Mucosa of stomach (tissue), 1 donor: ENCODE measurements around the gene PBX3.
"Not testable (repeated sequence)": the region's sequence is repeated elsewhere in the genome, so short reads cannot be mapped to it uniquely, and the experiment has no call there.

Experiments
- H3K27me3 ChIP-seq: one replicate; pipeline ENCODE4 v1.7.0; 2013; ENCODE audit warnings: mild to moderate bottlenecking, low read length; ENCODE audit not compliant: control insufficient read depth, insufficient read depth
- H3K36me3 ChIP-seq: one replicate; pipeline ENCODE4 v1.7.0; 2013; ENCODE audit warnings: low read length; ENCODE audit not compliant: control insufficient read depth, insufficient read depth
- H3K4me1 ChIP-seq: one replicate; pipeline ENCODE4 v1.7.0; 2013; ENCODE audit warnings: mild to moderate bottlenecking, low read length; ENCODE audit not compliant: control insufficient read depth, insufficient read depth
- H3K4me3 ChIP-seq: one replicate; pipeline ENCODE4 v1.7.0; 2013; ENCODE audit warnings: low read length
- H3K9ac ChIP-seq: one replicate; pipeline ENCODE4 v1.7.0; 2013; ENCODE audit warnings: mild to moderate bottlenecking, low read length, moderate library complexity
- H3K9me3 ChIP-seq: one replicate; pipeline ENCODE4 v1.7.0; 2013; ENCODE audit warnings: mild to moderate bottlenecking, low read length, moderate library complexity; ENCODE audit not compliant: control insufficient read depth
- donor health status: Pancreatic carcinoma.

The PBX3 gene

DNA sequence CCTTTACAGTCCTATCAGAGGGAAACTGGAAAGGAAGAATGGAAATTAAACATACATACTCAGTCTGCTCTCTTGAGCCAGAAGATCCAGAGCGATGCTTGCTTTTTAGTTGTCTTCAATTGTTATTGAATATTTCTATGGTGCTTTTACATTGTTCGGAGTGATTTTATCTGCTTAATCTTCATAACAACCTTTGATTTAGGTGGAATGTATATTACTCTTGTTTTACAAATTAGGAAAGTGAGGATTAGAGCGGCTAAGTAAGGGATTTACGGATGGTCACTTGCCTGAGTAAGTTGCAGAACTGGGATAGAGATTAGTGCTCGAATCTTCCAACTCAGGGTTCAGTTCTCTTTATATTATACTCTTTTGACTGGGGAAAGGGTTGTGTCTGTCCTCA is 69.1 kb downstream of the PBX3 start:
- Histone ChIP-seq H3K4me1 (no peaks in the 10 kb centered on the region), H3K9ac (no peak overlapping the region), H3K4me3 (no peak overlapping the region), H3K9me3 (no peaks in the 10 kb centered on the region), H3K27me3 (no peaks in the 10 kb centered on the region), H3K36me3 (no peaks in the 10 kb centered on the region)

- no peaks in the 10 kb centered on the region for H3K36me3 ChIP-seq
- no peak overlapping the region for H3K4me3 ChIP-seq
- no peaks in the 10 kb centered on the region for H3K27me3 ChIP-seq
- H3K4me1 ChIP-seq: no peaks in the 10 kb centered on the region
- no peak overlapping the region for H3K9ac ChIP-seq
- no peaks in the 10 kb centered on the region for H3K9me3 ChIP-seq
Observed at GRCh38 chr9:125820100-125820804, 73.1 kb downstream of the PBX3 start.

- no peaks in the 10 kb centered on the region for H3K36me3 ChIP-seq
- no peak overlapping the region for H3K9ac ChIP-seq
- H3K4me1 ChIP-seq: no peaks in the 10 kb centered on the region
- no peaks in the 10 kb centered on the region for H3K9me3 ChIP-seq
- H3K4me3 ChIP-seq: no peak overlapping the region
- H3K27me3 ChIP-seq: no peaks in the 10 kb centered on the region
Observed at GRCh38 chr9:125821078-125821477, 73.9 kb downstream of the PBX3 start.

DNA sequence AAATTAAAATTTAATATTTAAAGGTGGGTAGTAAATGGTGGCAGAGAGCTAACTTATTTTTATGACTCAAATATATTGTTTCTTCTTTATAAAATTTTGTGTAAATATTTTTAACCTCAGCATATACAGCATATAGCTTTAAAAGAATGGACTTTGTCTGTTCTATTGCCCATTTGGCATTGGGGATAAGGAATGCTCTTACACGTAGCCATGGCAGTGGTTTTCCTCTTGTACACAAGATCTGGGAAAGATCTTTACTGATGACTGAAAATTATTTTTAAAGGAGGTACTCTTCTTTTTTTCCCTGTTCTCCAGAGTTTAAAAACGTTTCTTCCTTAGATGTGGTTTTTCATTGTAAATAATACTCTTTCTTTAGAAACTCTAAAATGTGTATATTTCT is 75.0 kb downstream of the PBX3 start:
- Histone ChIP-seq H3K27me3 (no peaks in the 10 kb centered on the region), H3K4me3 (no peak overlapping the region), H3K9me3 (no peaks in the 10 kb centered on the region), H3K36me3 (no peaks in the 10 kb centered on the region), H3K9ac (no peak overlapping the region), H3K4me1 (no peaks in the 10 kb centered on the region)

DNA sequence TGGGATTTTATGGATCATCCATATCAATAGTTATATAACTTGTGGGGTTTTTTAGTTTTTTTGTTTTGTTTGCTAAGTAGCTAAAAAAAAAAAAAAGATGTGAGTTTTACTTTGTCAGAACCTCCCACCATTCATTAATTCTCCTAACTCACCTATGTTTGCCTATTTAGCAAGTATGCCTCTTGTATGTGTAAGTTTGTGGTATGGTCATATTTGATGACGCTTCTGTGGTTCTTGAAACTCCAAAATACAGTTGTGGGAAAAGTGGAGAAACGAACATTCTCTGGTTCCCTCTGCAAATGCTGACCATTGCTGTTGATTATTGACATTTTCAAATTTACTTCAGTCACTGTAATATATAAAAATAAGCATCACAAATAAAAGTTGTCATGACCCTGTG is 75.7 kb downstream of the PBX3 start:
- Histone ChIP-seq H3K4me1 (no peaks in the 10 kb centered on the region), H3K9me3 (no peaks in the 10 kb centered on the region), H3K27me3 (no peaks in the 10 kb centered on the region), H3K9ac (no peak overlapping the region), H3K36me3 (no peaks in the 10 kb centered on the region), H3K4me3 (no peak overlapping the region)

GRCh38 chr9:125823874-125824406 is 76.8 kb downstream of the PBX3 start:
- H3K9ac ChIP-seq, H3K4me1 ChIP-seq, H3K36me3 ChIP-seq, H3K9me3 ChIP-seq, H3K4me3 ChIP-seq, H3K27me3 ChIP-seq: not testable (repeated sequence)

DNA sequence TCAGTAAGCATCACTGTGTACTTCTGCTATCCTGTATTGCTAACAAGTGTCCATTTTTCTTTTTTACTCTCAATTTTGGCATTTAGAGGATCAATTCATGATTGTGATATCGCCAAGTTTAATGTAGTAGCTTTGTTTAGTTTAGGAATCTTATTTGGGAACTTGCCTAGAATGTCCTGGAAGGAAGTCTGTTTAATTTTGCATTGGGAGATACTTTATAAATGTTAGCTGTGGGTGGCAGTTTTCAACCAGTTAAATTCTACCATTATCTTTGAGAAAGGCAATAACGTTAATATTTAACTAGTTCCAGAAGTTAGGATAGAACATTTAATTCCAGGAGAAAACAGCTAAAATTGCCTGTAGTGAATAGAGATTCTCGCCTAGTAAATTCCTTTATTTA is 78.6 kb downstream of the PBX3 start:
- Histone ChIP-seq H3K36me3 (no peaks in the 10 kb centered on the region), H3K4me1 (no peaks in the 10 kb centered on the region), H3K9ac (no peak overlapping the region), H3K27me3 (no peaks in the 10 kb centered on the region), H3K9me3 (no peaks in the 10 kb centered on the region), H3K4me3 (no peak overlapping the region)

DNA sequence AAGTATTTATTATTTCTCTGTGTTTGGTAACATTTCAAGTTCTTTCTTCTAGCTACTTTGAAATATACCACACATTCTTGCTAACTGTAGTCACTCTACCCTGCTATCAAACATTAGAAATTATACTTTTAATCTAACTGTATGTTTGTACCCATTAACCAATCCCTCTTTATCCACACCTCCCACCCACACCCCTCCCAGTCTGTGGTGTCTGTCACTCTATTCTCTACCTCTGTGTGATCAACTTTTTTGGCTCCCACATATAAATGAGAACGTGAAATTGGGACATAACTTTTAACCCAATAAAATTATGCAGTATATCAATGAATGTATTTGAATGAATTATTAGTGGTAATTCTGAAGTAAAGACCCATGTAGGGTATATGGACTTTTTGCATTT is 79.7 kb downstream of the PBX3 start:
- no peak overlapping the region for H3K9ac ChIP-seq
- no peaks in the 10 kb centered on the region for H3K36me3 ChIP-seq
- H3K27me3 ChIP-seq: no peaks in the 10 kb centered on the region
- H3K4me1 ChIP-seq: no peaks in the 10 kb centered on the region
- H3K9me3 ChIP-seq: no peaks in the 10 kb centered on the region
- H3K4me3 ChIP-seq: no peak overlapping the region

DNA sequence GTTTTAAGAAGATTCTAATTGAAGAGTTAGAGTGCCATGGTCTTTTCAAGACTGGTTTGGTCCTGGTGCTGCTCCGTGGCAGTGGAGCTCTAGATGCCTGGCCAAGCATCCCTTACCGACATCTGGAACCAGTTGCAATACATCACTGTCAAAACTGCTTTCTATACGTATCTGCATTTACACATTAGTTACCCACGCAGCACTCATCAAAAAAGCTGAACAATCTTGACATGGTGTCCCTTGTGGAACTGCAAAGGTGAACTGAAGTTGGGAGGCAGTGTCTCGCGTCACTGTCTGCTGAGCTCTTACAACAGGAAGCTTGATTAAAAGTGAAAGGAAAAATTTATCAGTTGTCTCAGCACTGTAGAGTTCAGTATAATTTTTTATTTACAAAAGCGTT is 82.6 kb downstream of the PBX3 start:
- no peaks in the 10 kb centered on the region for H3K9me3 ChIP-seq
- no peaks in the 10 kb centered on the region for H3K27me3 ChIP-seq
- no peaks in the 10 kb centered on the region for H3K4me1 ChIP-seq
- peak overlapping the region; percentile 53 for H3K4me3 ChIP-seq
- H3K9ac ChIP-seq: peak overlapping the region; percentile 22
- no peaks in the 10 kb centered on the region for H3K36me3 ChIP-seq

GRCh38 chr9:125831054-125831453 is 83.9 kb downstream of the PBX3 start:
- no peaks in the 10 kb centered on the region for H3K4me1 ChIP-seq
- H3K36me3 ChIP-seq: no peaks in the 10 kb centered on the region
- no peaks in the 10 kb centered on the region for H3K9me3 ChIP-seq
- H3K4me3 ChIP-seq: no peak overlapping the region
- H3K9ac ChIP-seq: no peak overlapping the region
- H3K27me3 ChIP-seq: no peaks in the 10 kb centered on the region

DNA sequence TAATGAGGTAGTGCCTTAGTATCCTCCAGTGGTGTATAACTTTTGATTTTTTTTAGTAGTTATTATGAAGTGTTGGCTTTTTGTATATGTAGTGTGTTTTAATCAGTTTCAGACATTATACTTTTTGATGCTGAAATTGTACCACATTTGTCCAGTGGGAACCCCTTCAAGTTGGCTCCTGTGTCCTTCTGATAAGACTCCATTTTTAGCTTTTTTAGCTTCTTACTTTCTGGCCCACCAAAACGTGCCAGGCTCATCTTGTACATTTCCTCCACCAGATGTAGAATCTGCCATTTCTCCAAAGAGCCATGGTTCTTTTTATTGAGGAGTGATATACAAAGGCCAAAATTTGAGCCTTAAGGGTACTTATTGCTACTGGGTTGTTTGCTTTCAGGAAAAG is 84.4 kb downstream of the PBX3 start:
- no peaks in the 10 kb centered on the region for H3K4me1 ChIP-seq
- H3K9ac ChIP-seq: no peak overlapping the region
- H3K27me3 ChIP-seq: no peaks in the 10 kb centered on the region
- no peaks in the 10 kb centered on the region for H3K36me3 ChIP-seq
- H3K4me3 ChIP-seq: no peak overlapping the region
- no peaks in the 10 kb centered on the region for H3K9me3 ChIP-seq

DNA sequence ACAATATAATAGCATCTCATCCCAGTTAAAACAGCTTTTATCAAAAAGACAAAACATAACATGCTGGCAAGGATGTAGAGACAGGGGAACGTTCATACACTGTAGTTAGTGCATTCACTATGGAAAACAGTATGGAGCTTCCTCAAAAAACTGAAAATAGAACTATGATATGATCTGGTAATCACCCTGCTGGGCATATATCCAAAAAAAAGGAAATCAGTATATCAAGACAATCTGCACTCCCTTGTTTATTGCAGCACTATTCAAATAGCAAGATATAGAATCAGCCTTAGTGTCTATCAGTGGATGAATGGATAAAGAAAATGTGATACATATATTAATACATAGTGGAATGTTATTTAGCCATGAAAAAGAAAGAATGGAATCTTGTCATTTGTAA is 88.5 kb downstream of the PBX3 start:
- H3K4me1 ChIP-seq: no peaks in the 10 kb centered on the region
- H3K4me3 ChIP-seq: no peak overlapping the region
- H3K27me3 ChIP-seq: no peaks in the 10 kb centered on the region
- H3K36me3 ChIP-seq: no peaks in the 10 kb centered on the region
- no peak overlapping the region for H3K9ac ChIP-seq
- no peaks in the 10 kb centered on the region for H3K9me3 ChIP-seq

GRCh38 chr9:125839317-125839716 is 92.1 kb downstream of the PBX3 start:
- Histone ChIP-seq H3K36me3 (no peaks in the 10 kb centered on the region), H3K4me3 (no peak overlapping the region), H3K9ac (no peak overlapping the region), H3K4me1 (no peaks in the 10 kb centered on the region), H3K9me3 (no peaks in the 10 kb centered on the region), H3K27me3 (no peaks in the 10 kb centered on the region)
